Nephron progenitor cell (in vitro differentiated cells): ENCODE results near the gene TNKS2.

Experiments
- DNase-seq: peaks from one replicate; pipeline ENCODE4 v3.0.0; 2021
- H3K27ac Mint-ChIP-seq: 2 replicates; pipeline ENCODE4 v1.8.0; 2021; ENCODE audit warnings: mild to moderate bottlenecking, moderate library complexity, mixed read lengths
- H3K27me3 Mint-ChIP-seq: 2 replicates; pipeline ENCODE4 v1.8.0; 2021; ENCODE audit warnings: mild to moderate bottlenecking, low read depth, mixed read lengths; ENCODE audit not compliant: poor library complexity
- H3K36me3 Mint-ChIP-seq: 2 replicates; pipeline ENCODE4 v1.8.0; 2021; ENCODE audit warnings: low read depth, mixed read lengths
- H3K4me1 Mint-ChIP-seq: 2 replicates; pipeline ENCODE4 v1.8.0; 2021; ENCODE audit warnings: mixed read lengths
- H3K4me3 Mint-ChIP-seq: 2 replicates; pipeline ENCODE4 v1.8.0; 2021; ENCODE audit warnings: mild to moderate bottlenecking, moderate library complexity, mixed read lengths
- H3K9me3 Mint-ChIP-seq: 2 replicates; pipeline ENCODE4 v1.8.0; 2021; ENCODE audit warnings: mild to moderate bottlenecking, moderate library complexity, mixed read lengths
- CTCF ChIP-seq: fragments of 200-600 bp; sonication (generic); IDR thresholded peaks from 2 replicates; pipeline ENCODE4 v1.5.0; 2021; ENCODE audit warnings: antibody characterized with exemption

TNKS2 gene

GRCh38 chr10:91762878-91763277 is 35.3 kb upstream of the TNKS2 start:
- no peak for DNase-seq
- H3K36me3 Mint-ChIP-seq: no peaks in the 10 kb centered on the region

GRCh38 chr10:91766676-91767075 is 31.6 kb upstream of the TNKS2 start:
- H3K4me1 Mint-ChIP-seq: no peaks in the 10 kb centered on the region
- TF ChIP-seq CTCF: no peak
- peaks cover 23% of the 10 kb centered on the region for H3K9me3 Mint-ChIP-seq
- no peak overlapping the region for H3K27ac Mint-ChIP-seq
- H3K27me3 Mint-ChIP-seq: no peaks in the 10 kb centered on the region
- no peaks in the 10 kb centered on the region for H3K36me3 Mint-ChIP-seq
- DNase-seq: no peak
- no peak overlapping the region for H3K4me3 Mint-ChIP-seq

More at GRCh38 chr10:91762878-91763277, 35.3 kb upstream of the TNKS2 start:
- Mint-ChIP-seq H3K4me1 (no peaks in the 10 kb centered on the region), H3K4me3 (no peak overlapping the region), H3K27ac (no peak overlapping the region), H3K9me3 (peaks cover 33% of the 10 kb centered on the region), H3K27me3 (no peaks in the 10 kb centered on the region)
- no peak for TF ChIP-seq CTCF

- no peaks in the 10 kb centered on the region for H3K36me3 Mint-ChIP-seq
- TF ChIP-seq CTCF: no peak
- no peak for DNase-seq
- no peak overlapping the region for H3K27ac Mint-ChIP-seq
- H3K4me3 Mint-ChIP-seq: no peak overlapping the region
- no peaks in the 10 kb centered on the region for H3K4me1 Mint-ChIP-seq
- H3K9me3 Mint-ChIP-seq: peaks cover 9% of the 10 kb centered on the region
- peaks cover 4% of the 10 kb centered on the region for H3K27me3 Mint-ChIP-seq
These were observed 30.1 kb upstream of the TNKS2 start for GRCh38 chr10:91768123-91768522.

GRCh38 chr10:91771907-91772306 is 26.3 kb upstream of the TNKS2 start:
- Mint-ChIP-seq H3K27ac (no peak overlapping the region), H3K27me3 (peaks cover 4% of the 10 kb centered on the region), H3K4me1 (no peaks in the 10 kb centered on the region), H3K36me3 (no peaks in the 10 kb centered on the region), H3K9me3 (no peaks in the 10 kb centered on the region), H3K4me3 (no peak overlapping the region)
- TF ChIP-seq CTCF: no peak
- DNase-seq: no peak

- H3K4me1 Mint-ChIP-seq: no peaks in the 10 kb centered on the region
- DNase-seq: no peak
- H3K27me3 Mint-ChIP-seq: peaks cover 4% of the 10 kb centered on the region
- no peak overlapping the region for H3K27ac Mint-ChIP-seq
- no peaks in the 10 kb centered on the region for H3K36me3 Mint-ChIP-seq
- no peak for TF ChIP-seq CTCF
- H3K4me3 Mint-ChIP-seq: no peak overlapping the region
- no peaks in the 10 kb centered on the region for H3K9me3 Mint-ChIP-seq
These were observed 25.8 kb upstream of the TNKS2 start for GRCh38 chr10:91772461-91772860.

GRCh38 chr10:91772869-91773268 is 25.4 kb upstream of the TNKS2 start:
- H3K4me3 Mint-ChIP-seq: no peak overlapping the region
- H3K4me1 Mint-ChIP-seq: no peaks in the 10 kb centered on the region
- no peaks in the 10 kb centered on the region for H3K36me3 Mint-ChIP-seq
- DNase-seq: no peak
- no peaks in the 10 kb centered on the region for H3K9me3 Mint-ChIP-seq
- H3K27ac Mint-ChIP-seq: no peak overlapping the region
- H3K27me3 Mint-ChIP-seq: peaks cover 4% of the 10 kb centered on the region
- no peak for TF ChIP-seq CTCF
